ENCODE results near the gene TM4SF1.
"Not testable (repeated sequence)": the region's sequence is repeated elsewhere in the genome, so short reads cannot be mapped to it uniquely, and the experiment has no call there.

Gene TM4SF1

DNA sequence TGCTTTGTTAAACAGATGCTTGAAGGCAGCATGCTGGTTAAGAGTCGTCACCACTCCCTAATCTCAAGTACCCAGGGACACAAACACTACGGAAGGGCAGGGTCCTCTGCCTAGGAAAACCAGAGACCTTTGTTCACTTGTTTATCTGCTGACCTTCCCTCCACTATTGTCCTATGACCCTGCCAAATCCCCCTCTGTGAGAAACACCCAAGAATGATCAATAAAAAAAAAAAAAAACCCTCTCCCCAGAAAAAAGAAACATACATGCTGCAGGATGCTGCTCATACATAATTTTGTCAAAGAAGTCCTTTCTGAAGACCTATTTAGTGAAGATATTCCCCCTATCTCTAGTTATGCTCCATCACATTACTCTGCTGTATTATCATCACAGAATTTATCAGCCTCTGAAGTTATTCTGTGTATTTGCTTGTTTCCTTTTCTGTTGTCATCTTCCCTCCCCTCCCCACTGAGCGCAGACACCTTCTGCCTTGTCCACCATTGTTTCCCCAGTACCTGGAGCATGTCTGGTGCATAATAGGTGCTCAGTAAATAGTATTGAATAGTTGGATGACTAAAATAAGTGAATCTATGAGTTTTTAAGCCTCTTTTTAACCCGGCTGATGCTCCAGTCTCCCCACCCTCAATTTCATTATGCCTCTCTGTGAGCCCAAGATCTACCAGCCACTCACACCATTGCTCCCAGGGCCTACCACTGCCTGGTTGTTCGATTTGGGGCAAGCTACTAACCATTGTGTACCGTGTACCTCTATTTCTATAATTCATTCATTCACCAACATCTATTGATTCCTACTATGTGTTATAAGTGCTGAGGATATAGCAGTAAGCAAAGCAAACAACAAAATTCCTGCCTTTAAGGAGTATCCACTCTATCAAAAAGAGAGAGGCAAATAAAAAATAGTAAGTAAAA lies 4.0 kb upstream of the TM4SF1 start:
- H3K9me3 ChIP-seq (ENCODE audit: control insufficient read depth, low read length): no peaks in the 10 kb centered on the region
- peaks cover 34% of the 10 kb centered on the region for H3K4me1 ChIP-seq (ENCODE audit: control insufficient read depth, insufficient read depth, low read length)
- H3K36me3 ChIP-seq (ENCODE audit: control insufficient read depth, insufficient read depth, low read length): no peaks in the 10 kb centered on the region
- H3K4me3 ChIP-seq (ENCODE audit: low read length): no peak overlapping the region
- H3K27me3 ChIP-seq (ENCODE audit: control insufficient read depth, insufficient read depth, low read length): no peaks in the 10 kb centered on the region
- no peak overlapping the region for H3K9ac ChIP-seq (ENCODE audit: low read length)

DNA sequence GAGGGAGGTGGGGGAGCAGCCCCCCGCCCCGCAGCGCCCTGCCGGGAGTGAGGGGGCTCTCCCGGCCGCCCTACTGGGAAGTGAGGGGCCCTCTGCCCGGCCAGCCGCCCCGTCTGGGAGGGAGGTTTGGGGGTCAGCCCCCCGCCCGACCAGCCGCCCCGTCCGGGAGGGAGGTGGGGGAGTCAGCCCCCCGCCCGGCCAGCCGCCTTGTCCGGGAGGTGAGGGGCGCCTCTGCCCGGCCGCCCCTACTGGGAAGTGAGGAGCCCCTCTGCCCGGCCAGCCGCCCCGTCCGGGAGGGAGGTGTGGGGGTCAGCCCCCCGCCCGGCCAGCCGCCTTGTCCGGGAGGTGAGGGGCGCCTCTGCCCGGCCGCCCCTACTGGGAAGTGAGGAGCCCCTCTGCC lies 2.8 kb upstream of the TM4SF1 start:
- H3K4me1 ChIP-seq (ENCODE audit: control insufficient read depth, insufficient read depth, low read length): peaks cover 31% of the 10 kb centered on the region
- not testable (repeated sequence) for H3K4me3 ChIP-seq (ENCODE audit: low read length); H3K36me3 ChIP-seq (ENCODE audit: control insufficient read depth, insufficient read depth, low read length); H3K9ac ChIP-seq (ENCODE audit: low read length); H3K9me3 ChIP-seq (ENCODE audit: control insufficient read depth, low read length); H3K27me3 ChIP-seq (ENCODE audit: control insufficient read depth, insufficient read depth, low read length)

DNA sequence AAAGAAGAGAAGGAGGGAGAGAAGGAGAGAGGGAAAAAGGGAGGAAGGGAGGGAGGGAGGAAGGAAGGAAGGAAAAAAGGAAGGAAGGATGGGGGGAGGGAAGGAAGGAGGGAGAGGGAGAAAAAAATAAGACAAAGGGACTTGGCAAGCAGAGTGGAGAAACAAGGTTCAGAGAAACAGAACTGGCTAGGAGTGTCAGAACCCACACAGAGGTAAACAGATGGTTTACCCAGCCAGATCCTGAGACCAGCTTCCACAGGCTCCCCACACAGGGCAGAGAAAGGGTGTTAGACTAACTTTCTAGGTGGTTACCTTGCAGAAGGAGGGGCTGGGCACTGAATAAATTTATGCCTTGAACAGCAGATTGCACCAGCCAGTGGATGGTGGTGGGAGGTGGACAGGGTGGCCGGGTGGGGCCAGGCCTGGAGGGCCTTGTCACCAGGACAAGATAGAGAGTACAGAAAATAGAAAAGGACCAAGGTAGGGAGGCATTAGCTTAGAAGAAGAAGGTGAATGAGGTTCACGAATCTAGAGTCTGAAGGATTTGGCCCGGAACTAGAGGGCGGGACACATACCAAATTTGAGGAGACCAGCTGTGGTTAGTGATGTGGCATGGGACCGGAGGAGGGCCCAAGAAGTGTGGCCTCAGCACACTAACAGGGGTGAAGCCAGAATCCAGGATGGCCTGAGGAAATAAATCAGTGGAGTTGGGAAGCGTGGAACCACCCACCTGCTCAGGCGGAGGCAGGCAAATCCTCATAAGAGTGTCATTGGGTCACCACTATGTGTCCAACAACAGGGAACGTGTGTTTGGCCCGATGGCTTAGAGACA lies 1.2 kb upstream of the TM4SF1 start:
- peak overlapping the region; percentile 87 for H3K9ac ChIP-seq (ENCODE audit: low read length)
- H3K36me3 ChIP-seq (ENCODE audit: control insufficient read depth, insufficient read depth, low read length): no peaks in the 10 kb centered on the region
- H3K9me3 ChIP-seq (ENCODE audit: control insufficient read depth, low read length): no peaks in the 10 kb centered on the region
- H3K4me3 ChIP-seq (ENCODE audit: low read length): no peak overlapping the region
- peaks cover 26% of the 10 kb centered on the region for H3K4me1 ChIP-seq (ENCODE audit: control insufficient read depth, insufficient read depth, low read length)
- no peaks in the 10 kb centered on the region for H3K27me3 ChIP-seq (ENCODE audit: control insufficient read depth, insufficient read depth, low read length)

DNA sequence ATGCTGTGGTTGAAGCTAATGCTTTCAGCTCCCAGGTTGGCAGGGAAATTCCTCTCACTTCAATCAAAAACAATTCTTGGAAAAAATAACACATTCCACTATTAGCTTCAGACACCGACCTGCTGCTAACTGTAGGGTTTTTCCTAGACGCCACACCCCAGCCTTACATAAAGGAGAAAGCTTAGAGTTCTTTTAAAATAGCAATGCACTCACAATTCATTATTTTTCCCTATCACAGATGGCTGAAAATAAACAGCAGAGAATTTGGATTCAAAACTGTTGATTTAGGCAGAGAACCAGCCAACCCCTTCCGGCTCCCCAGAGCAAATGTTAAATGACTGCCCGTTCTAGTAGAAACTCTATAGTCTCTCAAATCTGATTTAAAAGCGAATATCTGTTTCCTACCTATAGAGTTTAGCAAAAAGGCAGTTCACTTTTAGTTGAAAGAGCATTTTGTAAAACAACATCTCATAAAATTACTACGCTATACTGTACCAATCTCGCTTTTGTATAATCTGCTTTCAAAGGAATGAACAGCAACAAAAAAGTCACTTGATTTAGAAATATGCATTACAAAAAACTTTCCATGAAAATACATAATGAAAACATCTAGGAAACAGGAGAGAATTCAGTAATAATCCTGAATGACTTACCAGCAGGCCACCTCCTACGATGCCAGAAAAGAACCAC lies 586 bp downstream of the TM4SF1 start:
- Histone ChIP-seq H3K36me3 (ENCODE audit: control insufficient read depth, insufficient read depth, low read length) (no peaks in the 10 kb centered on the region), H3K4me3 (ENCODE audit: low read length) (peak overlapping the region; percentile 67), H3K4me1 (ENCODE audit: control insufficient read depth, insufficient read depth, low read length) (peaks cover 34% of the 10 kb centered on the region), H3K9me3 (ENCODE audit: control insufficient read depth, low read length) (no peaks in the 10 kb centered on the region), H3K27me3 (ENCODE audit: control insufficient read depth, insufficient read depth, low read length) (no peaks in the 10 kb centered on the region), H3K9ac (ENCODE audit: low read length) (peak overlapping the region; percentile 87)

DNA sequence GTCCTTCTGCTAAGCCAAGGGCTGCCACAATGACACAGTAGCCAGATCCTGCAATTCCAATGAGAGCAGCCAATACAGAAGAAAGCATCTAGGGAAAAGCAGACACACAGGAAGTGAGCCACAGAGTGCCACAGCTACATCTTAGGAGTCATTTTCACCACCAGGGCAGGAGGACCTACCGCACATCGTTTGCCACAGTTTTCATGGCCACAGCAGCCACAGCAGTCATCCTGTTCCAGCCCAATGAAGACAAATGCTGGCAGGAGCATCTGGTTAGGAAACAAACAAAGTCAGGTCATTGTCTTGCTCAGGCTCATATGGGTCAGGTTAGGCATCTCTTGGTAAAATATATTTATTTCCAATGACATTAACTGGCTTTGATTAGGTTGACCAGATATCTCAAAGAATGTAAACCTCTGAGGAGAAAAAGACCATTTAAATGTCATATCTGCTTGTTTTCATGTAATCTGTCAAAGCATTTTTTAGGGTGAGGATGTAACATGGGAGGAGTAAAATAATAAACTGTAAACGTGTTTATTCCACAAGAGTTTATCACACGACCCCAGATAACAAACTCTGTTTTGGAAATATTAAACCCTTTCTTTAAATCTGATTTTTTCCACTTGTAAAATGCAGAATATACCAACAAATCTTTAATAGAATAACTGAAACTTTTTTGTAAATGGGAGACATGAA lies 1.8 kb downstream of the TM4SF1 start:
- Histone ChIP-seq H3K9me3 (ENCODE audit: control insufficient read depth, low read length) (no peaks in the 10 kb centered on the region), H3K27me3 (ENCODE audit: control insufficient read depth, insufficient read depth, low read length) (no peaks in the 10 kb centered on the region), H3K4me3 (ENCODE audit: low read length) (no peak overlapping the region), H3K4me1 (ENCODE audit: control insufficient read depth, insufficient read depth, low read length) (peaks cover 45% of the 10 kb centered on the region), H3K9ac (ENCODE audit: low read length) (peak overlapping the region; percentile 87), H3K36me3 (ENCODE audit: control insufficient read depth, insufficient read depth, low read length) (no peaks in the 10 kb centered on the region)

DNA sequence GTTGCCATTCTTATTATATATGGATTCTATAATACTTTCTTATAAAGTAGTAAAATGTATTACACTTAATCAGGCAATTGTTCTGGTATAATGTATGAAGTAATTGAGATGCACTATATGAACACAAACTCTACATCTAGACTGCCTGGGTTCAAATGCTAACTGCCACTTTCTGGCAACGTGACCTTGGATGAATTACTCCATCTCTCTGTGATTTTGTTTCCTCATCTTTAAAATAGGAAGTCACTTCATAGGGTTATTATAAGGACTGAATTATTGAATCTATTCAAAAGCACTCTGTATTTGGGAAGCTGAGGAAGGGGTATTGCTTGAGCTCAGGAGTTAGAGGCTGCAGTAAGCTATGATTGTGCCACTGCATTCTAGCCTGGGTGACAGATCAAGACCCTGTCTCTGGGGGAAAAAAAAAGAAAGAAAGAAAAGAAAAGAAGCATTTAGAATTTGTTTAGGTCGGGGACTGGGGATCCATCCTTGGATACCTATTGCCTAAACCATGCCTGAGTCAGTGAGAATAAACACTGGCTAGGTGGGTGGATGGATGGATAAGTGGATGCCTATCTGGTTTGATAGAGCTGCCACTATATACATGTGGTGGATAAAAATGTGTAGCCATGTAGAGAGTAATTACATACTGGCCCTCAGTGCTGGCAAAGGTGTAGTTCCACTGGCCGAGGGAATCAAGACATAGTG lies 2.5 kb downstream of the TM4SF1 start:
- H3K9ac ChIP-seq (ENCODE audit: low read length): peak overlapping the region; percentile 87
- no peak overlapping the region for H3K4me3 ChIP-seq (ENCODE audit: low read length)
- H3K27me3 ChIP-seq (ENCODE audit: control insufficient read depth, insufficient read depth, low read length): no peaks in the 10 kb centered on the region
- H3K9me3 ChIP-seq (ENCODE audit: control insufficient read depth, low read length): no peaks in the 10 kb centered on the region
- no peaks in the 10 kb centered on the region for H3K36me3 ChIP-seq (ENCODE audit: control insufficient read depth, insufficient read depth, low read length)
- peaks cover 52% of the 10 kb centered on the region for H3K4me1 ChIP-seq (ENCODE audit: control insufficient read depth, insufficient read depth, low read length)

DNA sequence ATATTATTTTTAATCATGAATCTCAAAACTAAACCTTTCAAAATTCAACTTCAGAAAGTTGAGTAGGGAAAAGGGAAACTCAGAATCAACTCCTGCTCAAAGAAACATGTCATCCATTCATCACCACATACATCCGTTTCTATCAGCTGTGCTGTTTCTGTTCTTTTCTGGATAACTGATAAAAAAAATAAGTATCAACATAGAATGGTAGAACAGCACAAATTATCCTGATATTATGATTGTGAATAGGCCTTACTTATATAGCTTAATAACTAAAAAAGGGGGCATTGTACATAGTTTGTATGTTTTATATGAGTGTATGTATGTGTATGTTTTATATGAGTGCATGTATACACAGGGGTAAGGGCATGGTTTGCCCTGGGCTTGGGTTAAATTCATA lies 3.1 kb downstream of the TM4SF1 start:
- Histone ChIP-seq H3K4me3 (ENCODE audit: low read length) (no peak overlapping the region), H3K36me3 (ENCODE audit: control insufficient read depth, insufficient read depth, low read length) (no peaks in the 10 kb centered on the region), H3K9ac (ENCODE audit: low read length) (no peak overlapping the region), H3K27me3 (ENCODE audit: control insufficient read depth, insufficient read depth, low read length) (no peaks in the 10 kb centered on the region), H3K4me1 (ENCODE audit: control insufficient read depth, insufficient read depth, low read length) (peaks cover 57% of the 10 kb centered on the region), H3K9me3 (ENCODE audit: control insufficient read depth, low read length) (no peaks in the 10 kb centered on the region)

DNA sequence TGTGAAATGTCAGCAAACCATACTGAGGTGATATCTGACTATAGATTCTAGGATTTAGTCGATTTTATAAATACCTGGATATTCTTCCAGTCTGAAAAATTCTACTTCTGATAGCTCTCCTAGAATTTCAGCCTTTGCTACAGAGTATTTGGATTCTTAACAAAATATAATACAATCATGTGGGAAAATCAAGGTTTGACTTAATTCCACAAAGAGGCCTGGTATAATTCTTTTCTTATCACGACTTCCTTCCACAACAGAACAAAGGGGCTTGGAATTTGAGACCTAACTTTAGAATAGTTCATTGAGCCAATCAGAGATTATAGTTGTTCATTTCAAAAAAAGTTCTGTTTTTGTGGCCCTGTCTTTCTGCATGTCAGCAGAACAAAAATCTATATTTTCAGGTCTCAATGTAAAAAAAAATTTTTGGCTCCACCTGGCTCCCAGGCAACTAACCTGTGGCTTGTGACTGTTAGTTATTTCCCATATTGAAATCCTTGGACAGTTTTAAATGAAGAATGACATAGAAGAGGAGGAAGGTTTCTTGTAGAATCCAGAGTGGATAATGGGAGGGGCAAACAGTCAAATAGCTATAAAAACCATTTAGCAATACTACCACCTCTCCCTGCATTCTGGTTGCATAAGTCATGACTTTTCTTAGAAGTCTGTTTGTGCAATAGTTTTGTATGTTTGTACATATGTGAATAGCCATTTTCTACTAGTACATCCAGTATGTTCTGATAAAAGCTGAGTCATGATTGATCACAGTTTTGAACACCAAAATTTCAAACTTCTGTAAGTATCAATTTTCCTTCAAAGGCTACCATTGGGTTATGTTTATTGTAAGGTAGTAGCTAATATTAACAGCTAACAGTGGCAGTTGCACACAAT lies 4.0 kb downstream of the TM4SF1 start:
- Histone ChIP-seq H3K9ac (ENCODE audit: low read length) (peak overlapping the region; percentile 16), H3K9me3 (ENCODE audit: control insufficient read depth, low read length) (no peaks in the 10 kb centered on the region), H3K4me3 (ENCODE audit: low read length) (no peak overlapping the region), H3K36me3 (ENCODE audit: control insufficient read depth, insufficient read depth, low read length) (no peaks in the 10 kb centered on the region), H3K27me3 (ENCODE audit: control insufficient read depth, insufficient read depth, low read length) (no peaks in the 10 kb centered on the region), H3K4me1 (ENCODE audit: control insufficient read depth, insufficient read depth, low read length) (peaks cover 59% of the 10 kb centered on the region)

DNA sequence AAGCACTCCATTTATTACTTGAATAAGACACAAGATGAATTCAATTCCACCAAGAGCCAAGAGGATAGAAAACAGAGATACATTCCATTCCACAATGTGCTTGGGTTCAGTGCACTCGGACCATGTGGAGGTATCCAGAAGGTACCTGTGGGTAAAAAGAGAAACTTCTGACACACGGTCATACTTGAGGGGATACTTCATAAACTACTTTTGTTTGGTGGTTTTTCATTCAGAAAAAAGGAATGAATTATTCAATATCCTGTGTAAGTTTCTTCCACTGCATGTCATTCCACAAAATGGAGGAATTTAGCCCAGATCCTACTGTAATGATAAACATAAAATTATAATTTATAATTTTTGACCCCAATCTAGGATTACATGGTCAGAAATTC lies 5.7 kb downstream of the TM4SF1 start:
- Histone ChIP-seq H3K9me3 (ENCODE audit: control insufficient read depth, low read length) (no peaks in the 10 kb centered on the region), H3K9ac (ENCODE audit: low read length) (peak overlapping the region; percentile 2), H3K27me3 (ENCODE audit: control insufficient read depth, insufficient read depth, low read length) (no peaks in the 10 kb centered on the region), H3K4me3 (ENCODE audit: low read length) (no peak overlapping the region), H3K36me3 (ENCODE audit: control insufficient read depth, insufficient read depth, low read length) (no peaks in the 10 kb centered on the region), H3K4me1 (ENCODE audit: control insufficient read depth, insufficient read depth, low read length) (peaks cover 62% of the 10 kb centered on the region)

DNA sequence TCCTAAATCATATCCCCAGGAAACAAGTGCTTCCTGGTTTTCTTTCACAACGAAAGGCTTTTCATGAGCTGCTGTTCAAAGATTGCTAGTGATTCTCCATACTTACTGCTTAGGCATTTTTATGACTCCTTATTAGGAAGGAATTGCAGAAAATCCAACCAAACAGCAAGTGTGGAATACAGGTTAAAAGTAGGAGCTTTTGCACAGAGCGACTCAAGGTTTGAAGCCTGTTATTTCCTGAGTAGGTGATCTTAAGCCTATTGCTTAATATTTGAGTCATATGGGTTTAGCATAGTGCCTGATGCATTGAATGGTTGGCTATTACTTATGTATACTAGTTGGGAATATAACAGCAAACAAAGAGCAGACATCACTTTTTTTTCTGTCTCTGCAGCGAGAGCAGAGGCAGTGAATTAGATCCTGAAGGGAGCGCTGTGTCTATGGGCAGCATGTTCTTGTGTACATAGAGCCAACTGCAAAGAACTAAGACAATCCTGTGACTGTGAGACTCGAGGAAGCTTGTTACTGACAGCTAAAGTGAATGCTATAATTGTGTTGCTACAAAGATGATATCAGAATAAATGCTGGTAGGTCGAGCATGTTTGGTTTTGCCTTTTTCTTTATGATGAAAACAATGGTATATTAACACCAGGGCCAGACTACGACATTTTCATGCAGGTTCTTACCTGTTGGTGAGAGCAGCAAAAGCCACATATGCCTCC lies 6.3 kb downstream of the TM4SF1 start:
- no peak overlapping the region for H3K4me3 ChIP-seq (ENCODE audit: low read length)
- peaks cover 66% of the 10 kb centered on the region for H3K4me1 ChIP-seq (ENCODE audit: control insufficient read depth, insufficient read depth, low read length)
- peak overlapping the region; percentile 2 for H3K9ac ChIP-seq (ENCODE audit: low read length)
- no peaks in the 10 kb centered on the region for H3K36me3 ChIP-seq (ENCODE audit: control insufficient read depth, insufficient read depth, low read length)
- H3K9me3 ChIP-seq (ENCODE audit: control insufficient read depth, low read length): no peaks in the 10 kb centered on the region
- H3K27me3 ChIP-seq (ENCODE audit: control insufficient read depth, insufficient read depth, low read length): no peaks in the 10 kb centered on the region
